Sciatic nerve (tissue), 2 donors: ENCODE measurements around the gene GLIS1. TPM values are rescaled to one million over a fixed set of nuclear protein-coding genes. Genes with fewer than 3 reads are reported as not detected.

Experiments used
- ATAC-seq: fragments of 200-7000 bp; cut with Tn5 transposase; one replicate; pipeline ENCODE4 v1.9.1; 2020; ENCODE audit warnings: mild to moderate bottlenecking, moderate library complexity
- DNase-seq: peaks from one replicate; pipeline ENCODE4 v3.0.0-alpha.2; 2020; ENCODE audit warnings: low spot score
- intact Hi-C: fragments of 100-400 bp; cut with DNase I; formaldehyde crosslinking; loops from one replicate; pipeline ENCODE4 v1.14.2; 2022
- total RNA-seq: library from RNA; stranded (reverse); fragmentation: NEBNext Ultra II Directional; extraction: Animal tissue kit (Norgen Biotek cat#: 25700); gene quantifications from one replicate; pipeline ENCODE4 v1.2.1, GENCODE V29; 2021
- donor health status: DM: no; HTN: no; CAD: no.
- donor health status: DM: no; HTN: no; CAD: no.

GLIS1 gene
- total RNA-seq, 1 donor from 2014 or later, result 0.98 TPM

DNA sequence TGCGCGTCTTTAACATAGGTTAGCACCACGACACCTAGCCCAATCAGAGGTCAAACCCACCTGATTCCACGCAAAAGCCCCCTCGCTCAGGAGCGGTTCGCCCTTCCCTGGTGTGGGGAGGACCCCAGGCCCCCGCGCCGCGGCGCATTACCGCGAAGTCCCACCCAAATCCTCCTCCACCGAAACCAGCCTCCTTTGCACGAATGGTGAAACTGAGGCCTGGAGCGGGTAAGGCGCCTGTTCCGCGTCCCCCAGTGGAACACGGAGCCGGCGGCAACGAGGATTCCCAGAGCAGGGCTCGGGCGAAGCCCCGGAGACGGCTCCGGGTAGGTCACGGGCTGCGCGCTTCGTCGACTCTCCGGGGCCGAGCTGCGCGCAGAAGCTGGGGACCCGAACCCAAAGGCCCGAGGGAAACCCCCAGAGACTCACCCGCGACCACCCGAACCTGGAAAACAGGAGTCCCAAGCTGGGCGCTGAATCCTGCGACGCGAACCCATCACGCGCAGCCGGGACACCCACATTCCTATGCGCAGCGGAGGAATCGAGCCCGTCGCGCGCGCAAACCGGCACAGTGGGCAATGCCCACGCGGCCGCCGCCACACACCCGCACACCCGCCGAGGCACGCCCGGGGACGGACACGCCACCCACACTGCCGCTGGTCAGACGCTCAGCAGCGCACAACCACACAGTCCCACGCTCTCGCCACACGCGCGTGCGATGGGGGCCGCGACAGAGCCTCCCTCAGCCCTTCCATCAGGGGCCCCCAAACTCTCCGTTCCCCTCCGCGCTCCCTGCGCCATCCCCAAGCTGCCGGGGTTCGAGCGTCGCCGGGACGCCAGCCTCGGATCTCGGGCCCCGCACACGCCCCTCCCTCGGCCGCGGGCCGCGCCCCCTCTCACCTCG is 507 bp downstream of the GLIS1 start:
- peak; percentile 48 for ATAC-seq

DNA sequence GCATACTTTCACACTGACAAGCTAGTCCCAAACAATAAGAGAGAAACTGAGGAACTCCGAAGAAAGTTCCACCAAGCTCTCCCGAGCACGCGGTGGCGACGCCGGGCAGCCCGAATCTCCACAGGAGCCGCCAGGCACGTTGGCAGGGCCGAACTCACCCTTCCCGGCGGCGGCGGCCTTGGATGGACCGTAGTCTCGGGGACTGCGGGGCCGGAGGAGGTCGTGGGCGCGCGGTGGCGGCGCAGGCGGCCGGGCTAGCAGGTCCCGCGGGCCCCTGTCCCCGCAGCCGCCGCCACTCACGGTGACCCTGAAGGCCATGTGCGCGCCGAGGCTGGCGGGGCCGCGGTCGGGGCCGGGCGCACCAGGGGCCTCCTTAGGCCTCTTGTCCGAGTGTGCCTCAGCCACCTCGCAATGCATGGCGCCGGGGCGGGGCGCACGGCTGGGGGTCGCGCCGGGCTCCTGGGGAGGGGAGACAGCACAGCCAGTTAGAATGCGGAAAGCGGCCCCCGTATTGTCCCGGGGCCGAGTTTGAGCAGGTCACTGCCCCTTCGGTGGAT is 1.2 kb downstream of the GLIS1 start:
- ATAC-seq (no peak), DNase-seq (no peak)
- intact Hi-C loops, result no loop called here

More for the DNA sequence above, 507 bp downstream of the GLIS1 start:
- DNase-seq, result no peak
- intact Hi-C loops, result no loop called here

DNA sequence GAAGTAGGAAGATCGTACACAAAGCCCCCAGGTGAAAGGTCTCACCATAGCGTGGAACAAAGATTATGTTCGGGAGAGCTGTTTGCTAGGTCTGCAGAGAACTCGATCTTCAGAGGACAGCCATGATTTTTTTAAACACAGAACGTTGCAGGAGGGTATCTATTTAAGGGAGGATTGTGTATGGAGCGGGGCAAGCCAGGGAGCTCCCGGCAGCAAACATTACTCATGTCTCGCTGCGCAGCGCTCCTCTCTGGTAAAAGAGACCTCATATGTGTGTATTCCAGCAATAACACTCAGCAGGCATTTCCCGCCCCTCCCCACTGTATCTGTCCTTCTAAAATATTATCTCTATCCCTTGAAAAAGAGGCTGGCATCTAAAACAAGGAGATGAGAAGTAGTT is 2.7 kb downstream of the GLIS1 start:
- intact Hi-C loops, result no loop called here
- ATAC-seq (no peak), DNase-seq (no peak)

GRCh38 chr1:53735681-53736080 is 3.3 kb downstream of the GLIS1 start:
- no peak for ATAC-seq
- DNase-seq, result no peak
- intact Hi-C loops, result no loop called here

DNA sequence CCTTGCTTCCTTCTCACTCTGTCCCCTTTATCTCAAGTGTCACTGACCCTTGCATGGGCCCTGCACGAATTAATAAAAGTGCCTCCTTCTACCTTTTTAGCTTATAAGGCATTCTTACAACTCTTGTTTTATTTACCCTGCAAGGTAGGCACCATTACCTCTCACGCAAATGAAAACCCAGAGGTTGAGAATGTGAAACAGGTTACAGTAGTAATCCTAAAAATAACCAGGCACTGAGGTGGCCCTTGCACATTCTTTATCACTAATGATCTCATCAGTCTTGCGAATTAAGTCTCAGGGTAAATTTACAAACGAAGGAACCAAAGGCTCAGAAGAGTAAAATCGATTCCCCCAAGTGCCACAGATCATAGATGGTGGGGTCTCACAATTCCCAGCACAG is 3.7 kb downstream of the GLIS1 start:
- DNase-seq (no peak), ATAC-seq (no peak)
- intact Hi-C loops, result no loop called here

GRCh38 chr1:53734650-53735211 is 4.2 kb downstream of the GLIS1 start:
- DNase-seq, result no peak
- intact Hi-C loops, result no loop called here
- no peak for ATAC-seq

DNA sequence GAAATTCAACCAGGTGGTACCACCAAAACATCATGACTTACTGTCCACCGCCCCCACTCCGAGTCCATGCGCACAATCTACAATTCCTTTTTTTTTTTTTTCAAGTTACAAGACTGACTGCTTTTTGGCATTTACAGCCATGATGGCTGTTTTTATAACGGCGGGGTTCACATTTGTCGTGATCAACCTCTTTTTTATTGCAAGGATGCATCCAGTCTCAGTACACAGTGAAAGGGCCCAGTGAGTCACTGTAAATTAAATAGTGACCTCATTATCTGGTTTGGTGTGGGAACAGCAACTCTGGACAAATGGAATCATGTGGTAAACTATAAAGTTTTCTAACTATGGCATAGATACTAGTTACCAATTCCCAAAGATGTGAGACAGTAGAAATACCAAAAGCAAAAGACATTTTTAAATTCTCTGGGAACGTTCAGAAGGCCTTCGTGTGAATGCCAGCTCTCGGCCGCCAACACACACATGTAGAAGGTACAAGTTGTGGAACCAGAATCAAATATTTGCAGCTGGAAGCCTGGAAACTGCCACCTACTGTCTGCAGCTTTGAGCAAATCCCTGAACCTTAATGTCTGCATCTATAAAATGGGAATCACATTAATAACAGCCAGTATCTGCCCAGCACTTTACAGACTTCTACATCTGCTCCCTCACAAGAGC is 4.9 kb downstream of the GLIS1 start:
- DNase-seq, result no peak
- ATAC-seq, result no peak
- intact Hi-C loops, result no loop called here

DNA sequence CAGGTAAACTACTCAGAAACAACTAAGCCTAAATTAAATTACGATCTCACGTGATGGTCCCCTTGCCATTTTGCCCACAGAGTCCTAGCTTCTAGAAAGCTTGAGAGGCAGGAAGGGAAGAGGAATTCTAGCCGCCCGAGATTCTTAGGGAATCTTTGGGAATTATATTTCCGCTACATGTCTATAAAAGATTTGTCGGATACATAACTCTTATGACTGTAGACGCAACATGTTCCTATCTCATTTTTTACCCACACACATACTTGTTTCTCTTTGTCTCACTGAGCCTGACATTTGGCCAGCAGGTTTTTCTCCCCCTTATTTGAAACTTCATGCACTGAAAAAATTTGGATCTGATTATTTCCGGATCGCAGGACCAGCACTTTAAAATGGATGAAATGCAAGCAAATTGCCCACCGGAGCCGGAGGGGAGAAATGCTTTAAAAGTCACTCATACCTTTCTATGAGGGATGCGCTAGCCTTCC is 5.5 kb downstream of the GLIS1 start:
- no peak for DNase-seq
- intact Hi-C loops, result no loop called here
- ATAC-seq, result no peak

DNA sequence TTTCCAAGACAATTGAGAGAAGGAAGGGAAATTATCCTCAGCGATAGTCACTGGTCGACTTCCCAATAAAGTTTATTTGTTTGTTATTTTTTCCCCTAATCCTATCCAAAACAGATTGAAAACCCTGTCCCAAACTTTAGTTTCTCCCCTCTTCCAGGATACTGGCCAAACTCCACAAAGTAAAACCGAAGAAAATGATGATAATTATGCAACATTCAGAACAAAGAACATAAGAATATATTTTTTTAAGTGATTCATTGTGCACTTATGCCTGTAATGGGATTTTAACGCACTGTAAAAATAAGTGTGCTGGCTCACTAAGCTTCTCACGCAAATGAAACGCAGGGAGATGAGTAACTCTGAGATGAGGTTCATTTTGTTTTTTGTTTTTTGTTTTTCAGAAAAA is 6.0 kb downstream of the GLIS1 start:
- DNase-seq (no peak), ATAC-seq (no peak)
- intact Hi-C loops, result no loop called here

GRCh38 chr1:53732409-53732808 is 6.6 kb downstream of the GLIS1 start:
- intact Hi-C loops, result no loop called here
- ATAC-seq, result no peak

GRCh38 chr1:53731779-53732305 is 7.1 kb downstream of the GLIS1 start:
- intact Hi-C loops, result no loop called here
- no peak for DNase-seq
- peak; percentile 20 for ATAC-seq

More at GRCh38 chr1:53732409-53732808, 6.6 kb downstream of the GLIS1 start:
- DNase-seq, result no peak

DNA sequence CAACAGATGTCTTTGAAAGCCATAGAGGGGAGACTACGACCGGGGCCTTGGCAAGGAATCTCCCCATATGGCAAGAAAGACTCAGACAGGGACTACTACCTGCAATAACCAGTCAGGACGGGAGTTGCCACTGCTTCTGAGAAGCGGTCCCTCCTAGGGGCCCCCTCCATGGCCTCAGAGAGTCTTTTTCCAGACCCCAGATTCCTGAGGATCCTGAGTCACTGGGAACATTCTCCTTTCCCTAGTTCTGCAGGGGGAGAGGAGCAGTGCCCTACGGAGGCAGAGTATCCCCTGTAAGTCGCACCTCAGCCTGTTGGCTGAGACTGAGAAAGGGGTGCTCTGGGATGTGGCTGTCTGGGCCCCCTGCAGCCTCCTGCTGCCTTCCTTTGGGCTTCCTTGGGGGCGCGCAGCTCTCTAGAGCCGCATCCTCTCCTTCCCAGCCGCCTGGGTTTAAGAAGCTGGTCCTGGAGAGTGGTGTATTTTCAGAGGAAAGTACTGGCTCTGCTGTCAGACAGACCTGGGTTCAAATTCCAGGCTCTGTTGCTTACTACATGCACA is 7.8 kb downstream of the GLIS1 start:
- DNase-seq (no peak), ATAC-seq (no peak)
- intact Hi-C loops, result no loop called here

DNA sequence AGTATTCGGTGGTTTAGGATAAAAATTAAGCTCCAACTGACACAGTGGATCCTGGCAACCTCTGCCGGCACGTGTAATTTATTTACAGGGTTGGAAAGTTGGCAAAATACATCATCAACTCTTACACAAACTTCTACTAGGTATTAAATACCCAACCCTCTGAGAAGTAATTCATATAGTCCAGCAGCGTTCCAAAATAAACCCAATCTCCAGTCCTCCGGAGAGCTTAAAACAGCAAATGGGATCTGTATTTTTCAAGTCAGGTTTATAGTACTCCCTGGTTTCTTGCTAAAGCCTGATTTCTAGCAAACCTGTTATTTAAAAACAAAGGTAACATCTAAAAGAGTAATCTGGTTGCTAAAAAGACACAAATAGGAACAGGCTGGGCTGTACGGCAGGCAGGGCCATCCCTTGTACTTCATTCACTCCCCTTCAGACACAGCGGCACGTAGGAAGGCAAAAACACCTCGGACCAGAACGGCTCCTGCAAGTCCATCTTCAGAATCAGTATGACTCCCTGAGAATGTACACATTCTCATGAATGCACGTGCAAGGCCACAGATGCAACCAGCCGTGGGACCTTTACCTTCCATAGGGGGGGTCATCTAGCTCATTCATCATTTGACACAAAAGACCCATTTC is 8.6 kb downstream of the GLIS1 start:
- ATAC-seq, result no peak
- intact Hi-C loops, result no loop called here
- DNase-seq, result no peak

DNA sequence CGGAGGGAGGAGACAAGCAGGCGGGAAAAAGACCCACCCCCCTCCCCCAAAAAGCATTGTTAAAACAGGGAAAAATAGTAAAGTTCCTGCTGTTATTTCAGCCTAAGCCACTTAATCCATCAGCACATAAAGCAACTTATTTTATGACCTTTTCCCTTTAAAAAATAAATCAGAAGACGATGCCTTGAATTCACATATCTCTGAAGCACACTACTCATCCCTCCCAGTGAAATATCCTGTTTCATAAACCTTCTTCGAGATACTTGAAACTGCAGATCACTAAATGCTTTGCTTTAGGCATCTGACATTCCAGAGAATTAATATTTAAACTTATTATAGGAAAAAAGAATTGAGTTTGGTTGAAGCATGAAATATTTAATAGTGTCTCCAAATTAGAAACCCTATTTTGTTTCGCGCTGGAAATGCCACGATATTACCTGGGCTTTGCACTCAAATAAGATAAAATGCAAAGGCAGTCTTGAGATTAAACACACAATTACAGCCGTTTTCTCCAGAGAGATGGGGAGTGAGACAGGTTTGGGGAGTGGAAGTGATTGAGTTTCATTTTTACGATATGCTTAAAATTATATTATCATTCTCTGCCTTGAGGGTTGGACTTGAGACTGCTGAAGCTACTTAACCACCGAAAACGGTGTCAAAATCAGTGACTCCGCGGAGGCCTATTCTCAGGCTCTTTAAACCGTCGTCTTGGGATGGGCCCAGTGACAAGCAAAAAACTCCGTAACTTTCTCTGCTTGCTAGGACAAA is 9.3 kb downstream of the GLIS1 start:
- no peak for DNase-seq
- ATAC-seq, result no peak
- intact Hi-C loops, result no loop called here

DNA sequence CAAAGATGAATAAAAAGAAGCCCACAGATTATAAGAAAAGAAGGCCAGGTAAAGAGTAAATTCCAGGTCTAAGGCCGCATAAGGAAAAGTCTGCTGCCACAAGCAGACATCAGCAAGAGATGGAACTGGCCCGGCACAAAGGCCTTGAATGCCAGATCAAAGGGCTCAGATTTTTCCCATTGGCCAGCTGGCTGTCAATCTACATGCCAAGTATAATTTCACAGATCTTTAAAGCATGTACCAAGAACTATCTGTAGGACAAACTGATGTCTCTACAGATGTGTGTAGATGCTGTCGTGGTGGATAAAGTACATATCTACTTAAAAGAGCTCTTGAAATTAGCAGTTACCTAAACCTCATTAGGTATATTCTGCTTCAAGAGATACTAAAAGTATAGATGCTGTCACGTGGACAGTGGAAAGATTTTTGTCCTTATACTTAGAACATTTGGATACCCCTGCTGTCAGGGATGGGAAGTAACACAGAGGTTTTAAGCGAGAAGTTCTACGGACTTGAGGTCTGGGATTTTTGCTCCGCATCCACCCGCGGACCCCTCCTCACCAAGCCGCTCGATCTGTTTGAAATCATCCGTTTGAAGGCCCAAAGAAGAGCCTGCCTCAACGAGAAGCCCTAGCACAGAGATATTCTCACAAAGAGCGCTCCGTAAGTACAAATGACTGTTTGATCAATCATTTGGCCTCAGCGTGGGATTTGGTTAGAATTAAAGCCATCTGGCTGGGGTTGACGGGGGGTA is 10.1 kb downstream of the GLIS1 start:
- intact Hi-C loops, result no loop called here

DNA sequence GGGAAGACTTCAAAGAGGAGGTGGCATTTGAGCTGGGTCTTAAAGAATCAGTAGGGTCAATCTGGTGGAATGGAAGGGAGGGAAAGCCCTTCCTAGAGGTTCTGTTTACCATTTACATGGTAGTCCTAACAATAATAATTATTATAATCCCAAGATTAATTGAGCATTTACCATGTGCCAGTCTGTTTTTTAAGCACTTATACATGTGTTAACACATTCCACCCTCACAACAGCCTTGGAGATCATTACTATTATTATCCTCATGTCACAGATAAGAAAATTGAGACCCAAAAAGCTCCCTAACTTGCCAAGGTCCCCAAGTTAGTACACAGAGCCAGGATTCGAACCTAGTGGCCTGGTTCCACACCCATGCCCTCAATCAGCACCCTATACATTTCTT is 10.8 kb downstream of the GLIS1 start:
- ATAC-seq (no peak), DNase-seq (no peak)
- intact Hi-C loops, result no loop called here

More for the DNA sequence above, 10.1 kb downstream of the GLIS1 start:
- DNase-seq, result no peak
- ATAC-seq, result no peak

DNA sequence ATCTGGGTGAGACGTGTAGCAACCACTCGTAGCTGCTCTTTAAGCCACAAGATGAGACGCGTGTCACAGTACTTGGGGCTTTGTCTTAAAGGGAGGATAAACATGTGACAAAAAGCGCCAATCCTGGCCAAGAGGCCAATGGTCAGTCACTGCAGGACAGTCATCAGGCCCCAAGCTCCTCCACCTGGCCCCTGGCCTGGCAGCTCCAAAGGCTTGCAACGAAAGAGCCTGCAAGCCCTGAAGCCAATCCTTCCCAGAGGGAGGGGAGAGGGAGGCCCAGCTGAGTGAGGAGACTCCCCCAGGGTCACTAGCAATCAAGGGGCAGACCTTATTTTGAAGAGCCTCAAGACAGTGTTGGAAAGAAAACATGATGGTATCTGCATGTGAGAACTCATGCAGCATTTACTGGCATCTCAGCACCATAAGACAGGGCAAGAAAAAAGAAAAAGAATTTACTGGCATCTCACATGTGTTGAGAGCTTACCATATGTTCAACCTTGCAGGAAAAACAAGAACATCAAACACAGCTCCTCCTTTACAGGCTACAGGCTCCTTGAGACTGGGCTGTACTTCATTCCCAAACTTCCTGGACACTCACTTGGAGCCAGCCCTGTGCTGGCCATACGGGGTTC is 11.4 kb downstream of the GLIS1 start:
- ATAC-seq, result no peak

More for the DNA sequence above, 11.4 kb downstream of the GLIS1 start:
- no peak for DNase-seq
- intact Hi-C loops, result no loop called here
